HG02970 (cell line): ENCODE data around the gene FASTK.

Experiments
- ATAC-seq: cut with Tn5 transposase; IDR thresholded peaks from one replicate; pipeline ENCODE4 v1.9.1; 2021; ENCODE audit warnings: mild to moderate bottlenecking, moderate library complexity, moderate number of reproducible peaks; ENCODE audit not compliant: unreplicated experiment, low FRiP score

Gene FASTK

GRCh38 chr7:151118108-151119054 is 37.8 kb upstream of the FASTK start:
- ATAC-seq: no peak

- no peak for ATAC-seq
Measured at GRCh38 chr7:151117565-151117964, 37.0 kb upstream of the FASTK start.

DNA sequence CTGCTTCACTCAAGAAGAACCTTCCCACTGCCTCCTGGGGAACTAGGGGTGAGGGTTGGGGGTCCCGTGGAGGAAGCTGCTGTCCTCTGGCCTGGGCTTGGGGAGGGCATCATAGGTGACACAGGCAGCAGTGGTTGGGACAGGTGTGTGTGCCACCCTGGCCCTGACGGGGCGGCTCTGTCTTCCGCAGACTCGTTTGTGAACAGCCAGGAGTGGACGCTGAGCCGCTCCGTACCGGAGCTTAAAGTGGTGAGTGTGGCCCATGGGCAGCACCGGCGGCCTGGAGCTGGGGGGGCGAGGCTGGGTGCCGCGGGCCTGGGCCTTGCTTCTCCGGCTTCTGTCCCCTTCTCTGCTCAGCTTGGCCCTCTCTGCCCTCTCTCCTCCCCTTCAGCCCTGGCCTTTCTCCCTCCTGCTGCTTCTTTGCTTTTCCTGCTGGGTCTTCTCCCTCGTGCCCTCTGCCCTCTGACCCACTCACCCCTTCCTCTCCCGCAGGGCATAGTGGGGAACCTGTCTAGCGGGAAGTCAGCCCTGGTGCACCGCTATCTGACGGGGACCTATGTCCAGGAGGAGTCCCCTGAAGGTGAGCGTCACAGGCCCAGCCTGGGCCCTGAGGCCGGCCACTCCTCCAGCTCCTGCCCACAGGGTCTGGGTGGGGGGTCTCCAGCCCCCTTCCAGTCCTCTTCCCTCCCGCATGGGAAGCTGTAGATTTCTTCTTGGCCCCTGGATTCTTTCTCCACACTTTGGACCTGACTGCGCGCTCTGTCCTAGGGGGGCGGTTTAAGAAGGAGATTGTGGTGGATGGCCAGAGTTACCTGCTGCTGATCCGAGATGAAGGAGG is 36.2 kb upstream of the FASTK start:
- no peak for ATAC-seq

DNA sequence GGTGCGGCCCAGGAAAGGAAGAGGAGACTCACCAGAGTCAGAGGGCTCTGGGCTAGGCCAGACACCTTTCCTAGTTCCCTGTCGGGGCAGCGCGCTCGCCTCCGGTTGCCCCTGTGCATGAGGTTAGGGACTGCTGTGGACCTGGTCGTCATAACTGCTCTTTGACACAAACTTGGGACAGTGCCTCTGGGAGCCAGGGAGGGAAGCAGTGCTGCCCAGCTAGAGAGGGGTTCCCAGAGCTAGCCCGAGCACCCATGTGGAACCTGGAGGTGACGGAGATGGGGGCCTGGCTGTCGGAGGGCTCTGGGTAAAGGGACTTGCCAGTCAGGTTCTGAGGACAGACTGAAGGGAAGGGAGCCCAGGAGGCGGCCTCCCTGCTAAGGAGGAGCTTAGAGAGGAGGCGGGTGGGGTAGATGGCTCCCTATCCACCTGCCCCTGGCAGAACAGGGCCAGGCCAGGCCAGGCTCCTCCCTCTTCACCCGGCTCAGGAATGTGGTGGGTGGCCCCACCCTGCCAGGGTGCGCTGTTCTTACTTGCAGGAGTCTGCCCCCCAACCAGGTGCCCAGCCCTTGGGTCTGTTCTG is 35.3 kb upstream of the FASTK start:
- ATAC-seq: no peak

DNA sequence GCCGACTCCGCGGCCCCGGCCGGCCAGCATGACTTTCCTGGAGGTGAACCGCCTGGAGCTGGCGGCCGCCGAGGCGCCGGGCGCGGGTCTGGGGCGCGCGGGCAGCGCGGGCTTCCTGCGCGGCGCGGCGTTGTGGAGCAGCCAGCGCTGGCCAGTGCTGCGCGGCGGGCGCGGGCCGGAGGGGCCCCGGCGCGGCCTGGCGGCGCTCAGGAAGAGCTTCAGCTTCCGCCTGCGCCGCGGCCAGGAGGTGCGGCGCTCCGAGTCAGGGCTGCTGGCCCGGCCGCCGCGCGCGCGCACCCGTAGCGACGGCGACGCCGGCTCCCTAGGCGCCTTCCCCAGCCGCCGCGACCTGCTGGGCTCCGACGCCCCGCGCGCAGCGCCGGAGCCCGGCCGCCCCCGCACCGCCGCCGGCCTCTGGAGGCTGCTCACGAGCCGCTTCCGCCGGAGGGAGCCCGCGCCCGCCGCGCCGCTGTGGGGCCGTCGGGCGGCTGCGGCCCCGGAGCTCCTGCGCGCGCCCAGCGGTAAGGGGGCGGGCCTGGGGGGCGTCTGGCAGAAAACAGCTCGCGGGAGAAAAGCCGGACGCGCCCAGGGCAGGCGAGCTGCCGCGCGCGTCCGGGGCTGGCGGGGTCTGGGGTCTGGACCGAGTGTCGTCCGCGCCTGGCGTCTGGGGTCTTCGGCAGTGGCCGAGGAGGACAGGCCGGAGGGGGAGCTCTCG is 34.7 kb upstream of the FASTK start:
- no peak for ATAC-seq

DNA sequence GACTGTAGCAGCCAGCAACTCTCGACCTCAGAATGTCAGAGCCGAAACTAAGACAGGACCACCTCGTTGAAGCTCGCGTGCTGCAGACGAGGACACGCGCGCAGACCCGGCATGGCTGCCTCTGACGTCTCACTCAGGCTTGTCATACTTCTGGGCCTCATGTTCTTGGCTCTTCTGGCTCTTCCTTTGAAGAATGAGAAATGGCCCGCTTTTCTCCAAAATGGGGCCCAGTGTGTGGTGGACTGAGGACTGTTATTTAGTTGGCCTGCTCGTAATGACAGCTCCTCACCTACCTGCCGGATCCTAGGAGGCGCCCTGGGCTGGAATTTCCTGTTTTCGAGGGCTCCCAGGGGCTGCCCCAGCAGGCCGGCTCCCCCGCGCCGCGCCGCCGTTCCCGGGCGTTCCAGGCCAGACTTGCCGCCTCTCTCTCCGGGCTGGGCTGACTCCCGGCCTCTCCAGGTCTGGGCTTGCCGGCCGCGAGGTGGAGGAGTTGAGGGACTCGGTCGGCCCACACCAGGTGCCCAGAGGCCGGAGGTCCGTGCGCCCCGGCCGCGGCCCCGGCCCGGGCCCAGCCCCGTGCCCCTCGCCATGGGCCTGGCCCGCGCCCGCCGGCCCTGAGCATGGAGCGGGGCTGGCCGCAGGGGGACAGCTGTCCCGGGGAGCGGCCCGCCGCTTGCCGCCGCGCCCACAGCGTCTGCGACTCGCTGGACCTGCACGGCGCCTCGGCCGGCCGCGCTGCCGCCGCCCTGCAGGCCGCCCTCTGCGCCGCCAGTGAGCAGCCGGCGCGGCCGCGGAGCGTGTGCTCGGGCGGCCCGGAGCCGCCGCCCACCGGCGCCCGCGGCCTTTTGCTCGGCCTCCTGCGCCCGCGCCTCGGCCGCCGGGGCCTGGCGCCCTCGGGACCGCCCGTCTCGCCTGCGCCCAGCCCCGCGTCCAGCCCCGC is 33.8 kb upstream of the FASTK start:
- ATAC-seq: no peak

GRCh38 chr7:151113344-151114150 is 32.9 kb upstream of the FASTK start:
- no peak for ATAC-seq

GRCh38 chr7:151110941-151111645 is 30.5 kb upstream of the FASTK start:
- ATAC-seq: no peak

GRCh38 chr7:151110236-151110940 is 29.8 kb upstream of the FASTK start:
- no peak for ATAC-seq

- no peak for ATAC-seq
Measured at GRCh38 chr7:151109094-151110048, 28.8 kb upstream of the FASTK start.

GRCh38 chr7:151107882-151108281 is 27.3 kb upstream of the FASTK start:
- ATAC-seq: no peak

DNA sequence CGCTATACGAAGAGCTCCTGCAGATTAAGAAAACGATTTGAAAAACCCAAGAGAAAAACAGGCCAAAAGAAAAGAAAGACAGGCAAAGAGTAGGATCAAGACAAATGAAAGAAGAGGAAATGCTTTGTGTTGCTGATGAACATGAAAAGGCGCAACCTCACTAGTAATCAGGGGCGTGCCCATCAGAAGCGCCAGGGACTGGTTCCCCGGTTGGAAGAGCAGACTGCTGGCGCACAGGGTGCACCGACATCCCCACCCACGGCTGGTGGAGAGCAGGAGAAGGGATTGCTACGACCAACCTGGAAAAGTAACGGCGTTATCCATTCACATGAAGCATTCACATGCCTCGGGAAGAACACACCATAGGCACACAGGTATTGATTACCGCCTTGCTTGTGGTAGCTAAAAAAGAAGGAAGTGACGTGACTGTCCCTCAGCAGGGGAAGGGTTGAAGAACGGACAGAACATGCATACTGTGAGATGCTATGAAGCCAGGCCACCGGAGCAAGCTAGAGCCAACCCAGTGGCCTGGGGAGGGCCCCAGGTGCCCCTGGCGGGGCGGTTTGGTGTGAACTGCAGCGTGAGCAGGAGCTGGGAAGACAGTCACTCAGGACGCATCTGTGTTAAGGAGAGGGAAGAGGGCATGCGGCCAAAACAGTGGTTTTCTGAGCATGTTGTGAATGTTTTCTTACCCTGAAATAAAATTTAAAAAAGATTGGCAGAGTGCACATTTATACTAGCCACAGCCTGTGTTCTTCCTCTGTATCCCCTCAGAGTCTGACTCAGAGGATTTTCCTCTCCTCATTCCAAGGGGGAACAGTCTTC is 24.0 kb upstream of the FASTK start:
- no peak for ATAC-seq

- ATAC-seq: no peak
Measured at GRCh38 chr7:151103973-151104372, 23.4 kb upstream of the FASTK start.

DNA sequence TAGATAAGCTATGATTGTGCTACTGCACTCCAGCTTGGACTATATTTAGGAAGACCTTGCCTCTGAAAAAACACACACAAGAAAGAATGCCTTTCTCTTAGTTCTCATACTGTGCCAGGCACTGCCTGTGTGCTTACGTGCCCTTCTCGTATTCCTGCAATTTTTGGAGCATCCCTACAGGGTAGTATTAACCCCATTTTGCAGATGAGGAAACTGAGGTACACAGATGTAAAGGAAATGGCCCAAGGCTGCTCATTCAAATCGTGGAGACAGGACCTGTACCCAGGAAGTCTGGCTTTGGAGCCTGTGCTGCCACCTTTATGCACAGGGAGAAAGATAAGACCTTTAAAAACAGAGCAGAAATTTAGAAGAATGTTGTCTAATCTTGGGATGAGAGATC is 22.4 kb upstream of the FASTK start:
- no peak for ATAC-seq

DNA sequence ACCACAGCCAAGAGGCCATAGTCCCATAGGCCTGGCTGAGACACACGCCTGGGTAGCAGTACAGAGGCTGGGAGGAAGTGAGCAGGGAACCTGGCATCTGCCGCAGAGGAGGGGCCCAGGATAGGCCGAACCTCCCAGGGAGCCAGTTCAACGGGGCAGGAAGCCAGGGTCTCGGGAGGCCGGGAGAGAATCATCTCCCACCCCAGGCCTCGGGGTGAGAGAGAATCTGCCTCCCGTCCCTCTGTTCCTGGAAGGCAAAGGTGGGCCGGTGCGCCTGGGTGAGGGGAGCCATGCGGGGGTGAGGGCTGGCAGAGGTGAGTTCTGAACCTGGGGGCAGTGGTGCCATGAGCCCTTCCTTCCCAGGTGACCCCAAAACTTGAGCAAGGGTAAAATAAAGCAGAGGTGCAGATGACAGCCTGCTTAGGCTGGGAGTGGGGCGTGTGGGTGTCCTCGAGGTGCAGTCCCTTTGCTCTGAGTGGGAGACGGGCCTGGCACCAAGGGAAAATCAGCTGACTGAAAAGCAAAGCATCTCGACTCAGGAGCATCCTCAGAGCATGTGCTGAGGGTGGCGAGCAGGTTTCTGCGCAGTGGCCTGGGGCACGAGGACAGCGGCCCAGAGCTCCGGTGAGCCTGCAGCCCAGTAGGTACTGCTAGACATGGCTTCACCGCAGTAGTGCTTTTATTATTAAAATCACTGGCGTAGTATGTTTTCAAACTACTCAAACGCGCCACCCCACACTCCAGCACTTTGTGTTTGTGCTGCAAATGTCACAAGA is 21.2 kb upstream of the FASTK start:
- no peak for ATAC-seq
